Colonic mucosa (tissue), 4 donors: ENCODE measurements around the gene ARFGAP3. TPM values are rescaled to one million over a fixed set of nuclear protein-coding genes. Genes with fewer than 3 reads are reported as not detected.
"Not testable (repeated sequence)": the region's sequence is repeated elsewhere in the genome, so short reads cannot be mapped to it uniquely, and the experiment has no call there.

Experiments used
- DNase-seq: peaks from one replicate; pipeline ENCODE4 v3.0.0-alpha.2; 2020
- H3K27ac ChIP-seq: fragments of 200-600 bp; one replicate; pipeline ENCODE4 v1.8.0; 2021
- H3K27me3 ChIP-seq: fragments of 200-600 bp; one replicate; pipeline ENCODE4 v1.8.0; 2021
- H3K36me3 ChIP-seq: fragments of 200-600 bp; one replicate; pipeline ENCODE4 v1.8.0; 2021
- H3K4me1 ChIP-seq: fragments of 200-600 bp; one replicate; pipeline ENCODE4 v1.8.0; 2021; ENCODE audit warnings: mild to moderate bottlenecking
- H3K4me3 ChIP-seq: fragments of 200-600 bp; one replicate; pipeline ENCODE4 v1.8.0; 2021
- H3K9ac ChIP-seq, 2 donors: one replicate each; pipeline ENCODE4 v1.7.0; 2013; ENCODE audit warnings: control low read depth in 2 of 2, low read depth in 2 of 2, low read length in 2 of 2
- H3K9me3 ChIP-seq: fragments of 200-600 bp; one replicate; pipeline ENCODE4 v1.8.0; 2021
- intact Hi-C: fragments of 100-400 bp; cut with DNase I; formaldehyde crosslinking; loops from one replicate; pipeline ENCODE4 v1.14.1; 2022
- total RNA-seq, 2 donors: library from RNA; stranded (reverse); fragmentation: NEBNext Ultra II Directional in 1 of 2; extraction: Animal tissue kit (Norgen Biotek cat#: 25700) in 1 of 2; gene quantifications; one replicate each; pipeline ENCODE4 v1.2.1, GENCODE V29; 2021
- TF ChIP-seq, protein P1 (sequence below): fragments of 200-600 bp; IDR thresholded peaks from one replicate; pipeline ENCODE4 v1.8.0; 2022; ENCODE audit warnings: antibody characterized with exemption, mild to moderate bottlenecking
- donor health status: healthy.
- donor health status: DM: no; HTN: no; CAD: no.
- donor health status: DM: no; HTN: no; CAD: no.

ARFGAP3 gene
- total RNA-seq, 2 donors from 2014 or later = 29.4 to 47.7 TPM

GRCh38 chr22:42752912-42753311, 104.2 kb downstream of the ARFGAP3 start:
- Histone ChIP-seq H3K9ac (no peak overlapping the region), H3K4me3 (no peak overlapping the region), H3K36me3 (no peaks in the 10 kb centered on the region), H3K27ac (no peak overlapping the region), H3K9me3 (no peaks in the 10 kb centered on the region), H3K4me1 (no peaks in the 10 kb centered on the region), H3K27me3 (no peaks in the 10 kb centered on the region)
- intact Hi-C loops = no loop called here
- TF ChIP-seq, protein P1, sequence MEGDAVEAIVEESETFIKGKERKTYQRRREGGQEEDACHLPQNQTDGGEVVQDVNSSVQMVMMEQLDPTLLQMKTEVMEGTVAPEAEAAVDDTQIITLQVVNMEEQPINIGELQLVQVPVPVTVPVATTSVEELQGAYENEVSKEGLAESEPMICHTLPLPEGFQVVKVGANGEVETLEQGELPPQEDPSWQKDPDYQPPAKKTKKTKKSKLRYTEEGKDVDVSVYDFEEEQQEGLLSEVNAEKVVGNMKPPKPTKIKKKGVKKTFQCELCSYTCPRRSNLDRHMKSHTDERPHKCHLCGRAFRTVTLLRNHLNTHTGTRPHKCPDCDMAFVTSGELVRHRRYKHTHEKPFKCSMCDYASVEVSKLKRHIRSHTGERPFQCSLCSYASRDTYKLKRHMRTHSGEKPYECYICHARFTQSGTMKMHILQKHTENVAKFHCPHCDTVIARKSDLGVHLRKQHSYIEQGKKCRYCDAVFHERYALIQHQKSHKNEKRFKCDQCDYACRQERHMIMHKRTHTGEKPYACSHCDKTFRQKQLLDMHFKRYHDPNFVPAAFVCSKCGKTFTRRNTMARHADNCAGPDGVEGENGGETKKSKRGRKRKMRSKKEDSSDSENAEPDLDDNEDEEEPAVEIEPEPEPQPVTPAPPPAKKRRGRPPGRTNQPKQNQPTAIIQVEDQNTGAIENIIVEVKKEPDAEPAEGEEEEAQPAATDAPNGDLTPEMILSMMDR = no peak
- DNase-seq = no peak

DNA sequence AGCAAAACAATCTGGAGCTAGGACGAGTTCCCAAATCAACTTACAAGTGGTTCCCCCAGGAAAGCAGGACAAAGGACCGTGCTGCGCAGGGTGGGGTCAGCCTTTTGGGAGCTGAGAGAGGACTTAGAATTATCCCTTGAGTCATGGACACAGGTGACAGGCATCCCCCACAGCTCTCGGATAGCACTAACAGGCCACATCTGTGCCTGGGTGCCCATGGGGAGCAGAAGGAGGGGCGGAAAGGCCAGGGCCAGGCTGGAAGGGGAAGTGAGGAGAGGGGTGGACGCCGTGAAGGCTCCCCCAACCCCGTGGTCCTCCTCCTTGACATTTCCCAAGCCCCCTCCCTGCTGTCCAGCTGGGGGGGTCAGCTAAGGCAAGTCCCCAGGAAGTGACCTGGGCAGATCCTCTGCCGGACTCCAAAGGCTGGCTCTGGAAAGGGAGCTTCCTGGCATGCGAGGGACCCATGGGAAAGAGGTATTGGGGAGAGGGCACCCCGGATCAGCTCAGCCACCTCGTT, 104.8 kb downstream of the ARFGAP3 start:
- Histone ChIP-seq H3K9me3 (no peaks in the 10 kb centered on the region), H3K4me1 (no peaks in the 10 kb centered on the region), H3K9ac (no peak overlapping the region), H3K36me3 (no peaks in the 10 kb centered on the region), H3K4me3 (no peak overlapping the region), H3K27ac (no peak overlapping the region), H3K27me3 (no peaks in the 10 kb centered on the region)
- TF ChIP-seq, protein P1 = no peak
- no peak for DNase-seq
- intact Hi-C loops = no loop called here

- H3K36me3 ChIP-seq, H3K27ac ChIP-seq, DNase-seq, H3K9me3 ChIP-seq, H3K4me3 ChIP-seq, intact Hi-C loops, H3K27me3 ChIP-seq, H3K9ac ChIP-seq, H3K4me1 ChIP-seq: not testable (repeated sequence)
Observed at GRCh38 chr22:42750421-42750820, 106.7 kb downstream of the ARFGAP3 start.

DNA sequence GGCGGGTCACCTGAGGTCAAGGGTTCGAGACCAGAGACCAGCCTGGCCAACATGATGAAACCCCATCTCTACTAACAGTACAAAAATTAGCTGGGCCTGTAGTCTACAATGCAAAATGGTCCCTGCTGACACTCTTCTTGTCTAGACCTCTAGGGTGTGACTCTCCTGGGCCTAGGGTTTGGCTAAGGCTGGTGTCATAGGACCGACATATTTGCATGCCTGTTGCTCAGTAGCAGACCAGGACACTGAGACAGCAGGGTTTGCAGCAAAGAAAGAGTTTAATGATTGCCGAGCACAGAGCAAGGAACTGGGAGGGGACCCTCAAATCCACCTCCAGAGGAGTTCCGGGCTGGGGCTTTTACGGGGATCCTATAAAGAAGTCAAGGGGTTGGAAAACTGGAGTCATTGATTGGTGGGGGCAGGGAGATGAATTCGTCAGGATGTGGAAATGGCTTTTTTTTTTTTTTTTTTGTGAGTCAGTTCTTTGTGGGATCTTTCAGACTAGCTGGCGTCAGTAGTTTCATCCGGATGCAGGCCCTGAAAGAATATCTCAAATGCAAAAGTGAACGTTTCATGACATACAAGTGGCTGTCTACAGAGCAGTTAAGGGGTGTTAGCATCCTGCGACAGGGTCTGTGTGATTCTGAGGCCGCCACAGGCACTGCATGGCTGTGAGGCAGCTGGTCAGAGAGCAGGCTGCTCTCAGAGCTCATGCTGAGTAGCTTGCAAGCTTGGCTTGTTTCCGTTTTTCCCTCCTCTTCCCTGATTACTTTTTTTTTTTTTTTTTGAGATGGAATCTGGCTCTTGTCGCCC, 109.2 kb downstream of the ARFGAP3 start:
- Histone ChIP-seq H3K27me3 (no peaks in the 10 kb centered on the region), H3K36me3 (no peaks in the 10 kb centered on the region), H3K4me3 (no peak overlapping the region), H3K27ac (peak overlapping the region; percentile 36), H3K4me1 (no peaks in the 10 kb centered on the region), H3K9ac (no peak overlapping the region), H3K9me3 (no peaks in the 10 kb centered on the region)
- intact Hi-C loops = no loop called here
- TF ChIP-seq, protein P1 = no peak
- DNase-seq = no peak

Other genes starting within 250 kb of the ARFGAP3 start
- 10 to 100 TPM; 55.0 to 68.2 TPM for gene POLDIP3, start 242.4 kb downstream of the ARFGAP3 start, total RNA-seq
- under 1 TPM in 1 of 2 donors, not detected in 1; 0.44 TPM for gene ATP5MGL, start 216.7 kb downstream of the ARFGAP3 start, total RNA-seq
- gene CYB5R3, start 207.9 kb downstream of the ARFGAP3 start, total RNA-seq = 100 to 1,000 TPM; 105 to 133 TPM
- gene A4GALT, start 136.4 kb downstream of the ARFGAP3 start, total RNA-seq = 1 to 10 TPM; 2.7 to 8.7 TPM
- 100 to 1,000 TPM; 143 to 160 TPM for gene PACSIN2, start 157.9 kb upstream of the ARFGAP3 start, total RNA-seq
- gene TTLL1, start 232.1 kb upstream of the ARFGAP3 start, total RNA-seq = 1 to 10 TPM; 1.9 to 3.3 TPM